ENCODE results near the gene AKAP3. TPM values are rescaled to one million over a fixed set of nuclear protein-coding genes. Genes with fewer than 3 reads are reported as not detected.

The AKAP3 gene
- 1 to 10 TPM; 5.2 to 5.9 TPM for total RNA-seq
- long read RNA-seq, partial matches to known transcripts = 1 of 2 reads
- long read RNA-seq, other reads (novel, unspliced or antisense) = 1 of 2 reads

DNA sequence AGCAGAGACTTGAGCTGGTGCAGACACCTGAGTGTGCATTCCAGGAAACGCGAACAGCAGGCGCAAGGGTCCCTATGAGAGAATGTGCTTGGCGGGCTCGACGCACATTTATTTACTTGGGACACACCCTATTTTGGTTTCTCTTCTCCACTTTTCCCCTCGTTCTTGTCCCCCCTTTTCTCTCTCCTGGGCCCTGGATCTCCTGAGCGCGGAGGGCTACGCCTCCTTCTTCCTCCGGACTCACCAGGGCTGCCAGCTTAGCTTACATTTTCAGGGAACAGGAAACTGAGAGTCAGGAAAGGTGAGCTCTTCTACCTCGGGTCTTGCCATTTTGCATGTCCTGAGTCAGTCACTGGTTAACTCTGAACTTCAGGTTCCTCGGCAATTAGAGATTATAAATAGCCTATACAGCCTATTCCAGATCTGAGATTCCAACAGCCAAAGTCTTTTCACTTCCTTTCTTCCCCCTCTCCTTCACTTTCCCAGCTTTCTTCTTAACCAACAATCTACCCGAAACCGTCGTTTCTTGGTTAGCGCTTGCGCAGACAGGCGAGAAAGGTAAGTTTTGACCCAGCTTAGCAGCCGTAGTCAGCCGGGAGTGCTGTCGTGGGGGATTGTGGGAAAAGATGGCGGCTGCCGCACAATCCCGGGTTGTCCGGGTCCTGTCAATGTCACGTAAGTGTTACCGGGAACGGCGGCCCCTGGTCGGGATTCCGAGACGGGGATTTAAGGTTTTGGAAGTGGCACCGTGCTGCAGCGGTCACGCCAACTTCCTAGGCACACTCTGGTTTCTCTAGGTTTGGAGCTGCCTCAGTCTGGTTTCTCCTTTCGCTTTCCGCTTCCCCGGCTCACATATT lies at the start of gene AKAP3, which contains the start of gene NDUFA9:
AKAP3 (minus strand) TSS at position 551 of the 857 bp plus-strand sequence. CDS start 10,855 bp downstream, outside the sequence.
NDUFA9 (plus strand) TSS at position 614 of the 857 bp plus-strand sequence; CDS start at position 627, 13 bp downstream.
- ATAC-seq (peak; percentile 98 to 99), DNase-seq (peak; percentile 84)
- intact Hi-C loops (cut with DNase I) = loop anchor here in 1 of 2 donors (5.0 kb wide), 1 partner anchor 41 kb away; no protein-coding TSS in a partner anchor

DNA sequence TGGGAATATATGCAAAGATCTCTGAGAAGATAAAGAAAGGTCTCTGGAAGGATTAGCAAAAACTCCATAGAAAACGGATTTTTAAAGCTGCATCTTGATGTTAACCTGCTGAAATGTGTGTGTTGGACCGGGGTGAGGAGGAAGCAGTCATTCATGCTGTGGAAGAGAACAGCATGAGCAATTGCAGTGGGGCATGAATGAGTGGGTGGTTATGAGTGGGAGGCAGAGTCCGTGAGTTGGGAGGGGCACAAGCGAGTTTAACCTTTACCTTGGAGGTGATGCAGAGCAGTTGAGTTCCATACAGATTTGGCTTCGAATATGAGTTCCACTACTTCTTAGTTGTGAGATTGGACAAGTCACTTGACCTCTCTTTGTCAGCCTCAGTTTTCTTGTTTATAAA lies 41.9 kb upstream of the AKAP3 start:
- ATAC-seq (no peak), DNase-seq (no peak)
- intact Hi-C loops (cut with DNase I) = no loop called here

DNA sequence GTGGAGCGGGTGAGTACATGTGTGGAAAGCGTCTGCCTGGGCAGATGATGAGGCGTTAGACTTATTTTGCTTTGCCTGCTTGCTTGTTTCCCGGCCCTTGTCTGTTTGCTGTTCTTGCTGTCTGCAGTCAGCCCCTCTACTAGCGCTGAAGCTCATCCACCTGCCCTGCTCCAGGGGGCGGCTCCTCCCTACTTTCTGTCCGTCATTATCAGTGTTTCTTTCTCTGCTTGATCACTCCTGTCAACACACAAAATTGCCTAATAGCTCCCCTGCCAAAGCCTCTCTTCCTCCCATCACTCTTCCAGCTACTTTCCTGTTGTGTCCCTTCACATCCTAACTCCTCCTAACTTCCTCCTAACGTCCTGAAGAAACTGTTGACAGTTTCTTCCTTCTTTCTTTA lies 36.5 kb upstream of the AKAP3 start:
- DNase-seq = no peak
- peak in 1 of 2 donors; percentile 38 for ATAC-seq
- intact Hi-C loops (cut with DNase I) = no loop called here

DNA sequence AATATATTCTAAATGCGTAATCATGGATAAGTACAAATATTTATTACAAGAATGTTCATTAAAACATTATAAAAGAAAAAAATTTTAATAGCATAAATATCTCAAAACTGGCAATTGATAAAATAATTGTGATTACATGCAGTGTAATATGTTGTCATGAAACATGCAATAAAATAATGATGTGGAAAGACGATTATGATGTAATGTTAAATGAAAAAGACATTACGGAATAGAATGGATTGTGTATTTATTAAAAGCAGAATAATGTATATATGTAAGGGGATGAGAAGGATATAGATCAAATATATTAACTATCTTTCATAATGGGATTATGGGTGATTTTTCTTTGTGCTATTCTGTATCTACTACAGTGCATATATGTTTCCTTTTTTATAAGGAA lies 32.9 kb upstream of the AKAP3 start:
- intact Hi-C loops (cut with DNase I) = no loop called here
- no peak for DNase-seq
- ATAC-seq = no peak

DNA sequence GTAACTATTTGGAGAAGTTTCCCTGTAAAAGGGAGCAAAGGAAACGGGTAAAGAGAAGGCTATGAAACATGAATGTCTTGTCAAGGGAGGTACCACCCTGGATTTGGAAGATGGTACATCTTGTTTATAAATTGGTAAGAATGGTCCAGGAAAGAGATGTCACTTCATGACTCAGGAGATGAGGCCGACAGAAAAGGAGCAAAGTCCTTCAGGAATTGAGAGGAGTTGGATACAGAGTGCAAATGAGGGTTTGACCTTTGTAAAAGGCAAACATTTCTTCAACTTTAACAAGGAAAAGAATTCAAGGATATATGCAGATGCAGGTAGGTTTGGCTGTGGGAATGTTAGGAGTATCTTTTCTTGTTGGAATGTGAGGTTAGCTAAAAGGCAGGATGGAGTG lies 30.9 kb upstream of the AKAP3 start:
- intact Hi-C loops (cut with DNase I) = no loop called here
- no peak for DNase-seq
- ATAC-seq = no peak

DNA sequence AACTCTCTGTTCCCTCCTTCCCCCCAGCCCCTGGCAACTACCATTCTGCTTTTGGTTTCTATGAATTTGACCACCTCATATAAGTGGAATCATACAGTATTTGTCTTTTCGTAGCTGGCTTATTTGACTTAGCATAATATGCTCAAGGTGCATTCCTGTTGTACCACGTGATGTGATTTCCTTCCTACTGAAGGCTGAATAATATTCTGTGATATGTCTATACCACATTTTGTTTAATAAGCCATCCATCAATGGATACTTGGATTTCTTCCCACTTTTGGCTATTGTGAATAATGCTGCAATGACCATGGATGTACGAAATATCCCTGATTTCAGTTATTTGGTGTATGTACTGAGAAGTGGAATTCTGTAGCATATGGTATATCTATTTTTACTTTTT lies 16.4 kb upstream of the AKAP3 start:
- no peak for ATAC-seq
- DNase-seq = no peak
- intact Hi-C loops (cut with DNase I) = no loop called here

DNA sequence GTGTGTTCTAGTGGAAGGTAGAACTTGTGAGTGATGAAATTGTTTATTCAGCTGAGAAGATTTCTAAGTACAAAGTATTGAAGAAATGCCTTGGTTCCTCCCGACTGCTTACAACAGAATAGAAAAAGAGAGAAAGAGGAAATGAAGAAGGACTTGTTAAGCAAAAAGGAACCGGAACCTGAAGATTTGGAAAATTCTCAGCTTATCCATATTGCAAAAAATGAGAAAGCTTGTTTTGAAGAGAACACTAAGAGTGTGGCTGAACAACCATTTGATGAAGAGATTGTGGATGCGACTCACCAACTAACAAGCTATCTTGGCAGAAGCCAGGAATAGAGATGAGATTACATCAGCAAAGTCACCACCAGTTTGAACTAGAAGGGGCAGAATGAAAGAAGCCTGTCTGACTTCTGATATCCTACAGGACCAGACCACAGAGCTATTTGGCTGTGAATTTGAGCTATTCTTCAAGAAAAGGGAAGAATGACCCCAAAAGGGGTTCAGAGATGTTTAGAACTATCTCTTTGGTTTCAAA lies 15.2 kb upstream of the AKAP3 start:
- intact Hi-C loops (cut with DNase I) = no loop called here
- DNase-seq = no peak
- ATAC-seq = no peak

DNA sequence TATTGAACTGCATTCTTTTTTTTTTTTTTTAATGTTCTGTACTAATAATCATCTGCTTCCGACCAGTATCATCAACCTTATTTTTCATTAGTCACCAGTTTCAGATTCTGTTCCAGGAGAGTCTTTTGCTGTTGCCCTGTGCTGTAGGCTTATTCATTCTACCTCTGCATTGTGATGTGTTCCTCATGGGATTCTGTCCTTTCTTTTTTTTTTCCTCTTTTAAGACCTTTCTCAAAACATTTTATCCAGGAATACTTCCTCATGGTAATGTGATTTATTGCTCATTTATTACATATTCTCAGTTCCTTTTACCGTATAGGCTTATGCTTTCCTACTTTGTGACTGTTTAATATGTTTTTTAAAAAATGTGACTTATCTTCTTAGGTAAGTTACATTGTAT lies 4.8 kb upstream of the AKAP3 start:
- ATAC-seq = no peak
- intact Hi-C loops (cut with DNase I) = no loop called here
- DNase-seq = no peak

DNA sequence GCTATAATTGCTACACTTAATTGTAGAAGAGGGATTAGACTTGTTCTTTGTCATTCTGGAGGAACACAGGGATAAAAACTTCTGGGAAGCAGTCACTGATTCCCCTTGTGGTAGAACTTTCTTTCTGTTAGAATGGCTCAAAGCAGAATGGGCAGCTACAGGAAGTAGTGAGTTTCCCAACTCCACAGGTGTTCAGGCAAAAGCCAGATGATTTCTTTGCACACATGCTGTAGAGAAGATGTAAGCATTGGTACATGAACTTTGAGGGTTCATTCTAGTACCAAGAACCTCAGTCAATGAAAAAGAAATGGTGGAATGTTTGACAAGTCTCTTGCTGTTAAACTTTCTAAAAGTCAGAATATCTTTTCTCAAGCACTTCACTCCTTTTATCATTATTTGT lies 4.4 kb upstream of the AKAP3 start:
- DNase-seq (no peak), ATAC-seq (no peak)
- intact Hi-C loops (cut with DNase I) = no loop called here

DNA sequence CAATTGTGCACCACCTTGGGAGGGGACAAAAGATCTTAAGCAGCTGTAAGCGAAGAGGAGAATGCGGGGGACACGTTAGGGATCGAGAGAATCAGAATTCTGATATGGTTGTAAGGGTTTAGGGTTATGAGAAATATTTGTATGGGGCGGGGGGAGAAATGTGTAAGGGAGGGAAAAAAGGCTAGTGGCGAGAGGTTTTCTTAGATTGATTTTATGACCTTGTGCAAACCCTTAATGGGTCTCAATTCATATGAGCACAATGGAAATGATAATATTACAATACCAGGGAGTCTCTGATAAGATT lies 459 bp upstream of the AKAP3 start:
- intact Hi-C loops (cut with DNase I) = loop anchor here in 1 of 2 donors (5.0 kb wide), 1 partner anchor 42 kb away; no protein-coding TSS in a partner anchor
- peak in 1 of 2 donors; percentile 21 for ATAC-seq
- DNase-seq = no peak

DNA sequence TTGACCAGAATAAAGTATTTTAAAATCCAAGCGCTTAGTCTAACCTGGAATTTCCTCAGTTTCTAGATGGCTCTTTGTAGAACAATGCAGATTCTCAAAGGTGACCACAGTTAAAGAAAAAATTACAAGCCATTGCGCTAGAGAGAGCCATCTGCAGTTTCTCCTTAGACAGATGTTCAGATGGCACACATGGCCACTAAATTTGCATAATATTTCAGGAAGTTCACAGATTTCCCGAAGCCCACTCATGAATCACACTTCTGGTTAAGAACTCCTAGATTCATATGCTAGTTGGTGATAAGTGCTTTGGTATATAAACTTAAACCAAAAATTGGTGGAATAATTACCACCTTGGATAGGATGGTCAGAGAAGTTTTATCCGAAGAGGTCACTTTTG lies 749 bp downstream of the AKAP3 start:
- peak in 1 of 2 donors; percentile 14 for ATAC-seq
- intact Hi-C loops (cut with DNase I) = loop anchor here in 1 of 2 donors (5.0 kb wide), 1 partner anchor 41 kb away; no protein-coding TSS in a partner anchor
- no peak for DNase-seq

DNA sequence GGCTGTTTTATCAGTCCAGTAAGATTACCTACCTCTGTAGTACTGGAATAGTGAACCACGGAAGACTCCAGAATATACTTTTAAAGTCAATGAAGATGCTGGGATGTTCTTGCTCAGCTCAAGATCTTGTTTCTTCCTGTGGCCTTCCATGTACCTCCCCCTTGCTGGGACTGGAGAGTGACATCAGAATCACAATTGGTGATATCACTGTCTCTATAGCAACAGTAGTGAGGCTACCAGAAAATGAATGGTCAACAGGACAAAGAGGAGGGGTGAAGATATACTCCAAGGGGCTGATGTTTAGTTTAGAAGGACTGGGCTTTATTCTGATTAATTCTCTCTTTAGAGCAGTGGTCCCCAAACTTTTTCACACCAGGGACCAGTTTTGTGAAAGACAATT lies 3.8 kb downstream of the AKAP3 start:
- intact Hi-C loops (cut with DNase I) = loop anchor here in 1 of 2 donors (5.0 kb wide), 1 partner anchor 38 kb away; no protein-coding TSS in a partner anchor
- no peak for ATAC-seq
- DNase-seq = no peak

DNA sequence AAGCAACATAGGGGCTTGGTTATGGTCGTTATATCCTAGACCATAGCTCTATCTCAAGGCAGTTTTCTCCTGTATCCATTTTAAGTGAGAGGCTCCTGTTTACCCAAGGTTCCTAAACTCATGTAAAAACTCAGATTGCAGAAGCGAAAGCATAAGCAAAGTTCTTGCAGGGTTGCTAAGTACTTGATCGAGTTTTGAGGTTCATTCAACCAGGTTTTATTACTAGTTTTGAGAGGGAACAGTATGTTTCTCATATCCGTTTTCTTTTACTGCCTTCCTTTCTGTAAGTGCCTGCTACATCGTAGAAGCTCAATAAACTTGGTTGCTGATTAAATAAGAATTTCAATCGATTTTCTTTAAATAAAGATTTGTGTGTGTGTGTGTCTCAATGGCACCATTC lies 5.1 kb downstream of the AKAP3 start:
- intact Hi-C loops (cut with DNase I) = no loop called here
- DNase-seq (no peak), ATAC-seq (no peak)

DNA sequence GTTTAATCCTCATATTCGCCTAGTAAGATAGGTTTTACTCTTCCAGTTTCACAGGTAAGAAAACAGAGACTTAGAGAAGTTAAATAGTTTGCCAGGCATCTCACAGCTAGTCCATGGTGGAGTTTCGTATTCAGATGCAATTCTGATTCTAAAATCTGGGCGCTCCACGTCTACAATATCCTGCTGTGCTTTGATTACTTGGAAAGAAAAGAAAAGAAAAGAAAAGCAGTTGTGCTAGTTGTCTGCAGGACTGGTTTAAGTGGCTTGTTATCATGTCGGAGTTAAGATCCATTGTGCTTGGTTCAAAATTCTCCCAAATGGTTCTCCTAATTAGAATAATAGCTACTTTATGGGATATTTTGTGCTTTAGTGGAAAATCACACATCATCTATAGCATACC lies 18.6 kb downstream of the AKAP3 start:
- DNase-seq (no peak), ATAC-seq (no peak)
- intact Hi-C loops (cut with DNase I) = no loop called here

DNA sequence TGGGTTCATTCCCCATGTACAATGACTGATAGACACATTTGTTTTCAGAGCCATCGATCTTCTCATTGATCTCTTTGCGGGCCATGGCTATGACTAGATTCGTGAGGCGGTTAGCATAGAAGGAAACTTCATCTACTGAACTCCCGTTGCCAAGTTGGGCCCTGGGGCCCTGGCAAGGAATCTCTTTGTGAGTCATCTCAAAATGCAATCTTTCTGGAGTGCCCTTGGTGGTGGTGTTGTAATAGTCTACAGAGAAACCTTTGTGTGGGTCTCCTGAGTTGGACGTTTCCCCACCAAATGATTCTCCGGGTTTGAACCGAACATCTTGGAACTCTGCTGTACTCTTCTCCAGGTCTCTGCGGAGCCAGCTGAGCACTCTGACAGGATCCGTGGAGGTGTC lies 20.4 kb downstream of the AKAP3 start:
- intact Hi-C loops (cut with DNase I) = no loop called here
- ATAC-seq (no peak), DNase-seq (no peak)

DNA sequence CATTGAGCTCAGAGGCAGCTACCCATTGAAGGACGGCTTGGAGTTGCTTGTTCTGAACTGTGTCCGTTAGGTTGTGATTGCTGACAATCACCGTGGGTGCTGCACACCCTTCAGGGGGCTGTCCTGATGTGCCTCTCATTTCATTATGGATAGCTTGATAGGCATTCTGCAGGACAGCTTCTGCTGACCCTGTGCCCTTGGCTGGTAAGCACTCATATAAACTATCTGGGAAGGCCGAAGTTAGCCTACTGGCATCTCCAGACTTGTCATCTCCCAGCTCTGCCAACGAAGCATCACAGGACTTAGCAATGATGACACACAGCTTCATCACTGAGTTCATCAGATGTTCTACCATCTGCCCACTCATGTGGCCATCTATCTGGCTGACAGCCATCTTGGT lies 22.3 kb downstream of the AKAP3 start:
- intact Hi-C loops (cut with DNase I) = no loop called here
- peak; percentile 74 to 92 for ATAC-seq
- no peak for DNase-seq

DNA sequence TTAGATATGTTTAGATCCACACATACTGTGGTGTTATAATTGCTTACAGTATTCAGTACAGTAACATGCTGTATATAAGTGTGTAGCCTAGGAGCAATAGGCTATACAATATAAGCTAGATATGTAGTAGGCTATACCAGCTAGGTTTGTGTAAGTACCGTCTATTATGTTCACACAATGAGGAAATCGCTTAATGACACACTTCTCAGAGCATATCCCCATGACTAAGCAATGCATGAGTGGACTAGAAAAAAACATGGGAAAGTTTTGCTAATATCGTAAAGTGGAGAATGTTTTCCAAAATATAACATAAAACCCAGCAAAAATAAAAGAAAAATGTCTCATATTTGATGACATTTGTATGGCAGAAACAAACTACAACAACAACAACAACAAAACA lies 27.3 kb downstream of the AKAP3 start:
- ATAC-seq (no peak), DNase-seq (no peak)
- intact Hi-C loops (cut with DNase I) = no loop called here

DNA sequence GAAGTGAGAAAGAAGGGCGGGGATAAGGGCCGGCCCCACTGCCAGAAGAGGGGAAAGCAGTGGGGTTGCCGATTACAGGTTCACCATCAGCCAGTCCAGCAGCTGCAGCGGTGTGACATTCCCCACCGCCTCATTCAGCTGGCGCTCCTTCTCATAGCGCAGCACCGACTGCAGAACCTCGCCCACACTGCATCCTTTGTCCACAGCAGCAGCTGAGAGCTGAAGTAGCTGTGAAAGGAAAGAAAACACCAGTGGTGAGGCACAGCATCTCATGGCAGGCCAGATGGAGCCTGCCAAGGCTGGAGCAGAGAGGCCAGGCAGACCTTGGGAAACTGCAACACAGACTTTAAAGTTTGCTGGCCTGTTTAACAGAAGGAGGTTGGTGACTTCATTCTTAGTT lies 33.2 kb downstream of the AKAP3 start:
- intact Hi-C loops (cut with DNase I) = no loop called here
- peak in 1 of 2 donors; percentile 57 for ATAC-seq
- no peak for DNase-seq

DNA sequence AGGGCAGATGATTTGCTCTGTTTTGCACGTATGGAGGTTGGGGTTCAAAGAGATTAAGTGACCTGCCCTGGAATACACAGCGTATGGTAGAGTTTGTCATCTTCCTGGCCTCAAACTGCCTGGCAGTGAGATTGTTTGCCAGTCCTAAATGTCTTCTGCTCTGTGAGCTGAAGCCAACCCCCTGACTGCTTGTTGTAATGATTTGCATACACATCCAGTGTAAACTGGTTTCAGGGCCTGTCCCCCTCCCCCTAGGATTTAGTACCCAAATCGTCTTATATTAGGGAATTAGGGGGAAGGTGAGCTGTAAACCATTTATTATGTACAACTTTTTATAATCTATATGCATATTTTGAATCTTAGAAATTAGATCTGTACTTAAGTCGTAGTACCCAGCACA lies 38.4 kb downstream of the AKAP3 start:
- ATAC-seq = no peak
- intact Hi-C loops (cut with DNase I) = no loop called here
- no peak for DNase-seq

DNA sequence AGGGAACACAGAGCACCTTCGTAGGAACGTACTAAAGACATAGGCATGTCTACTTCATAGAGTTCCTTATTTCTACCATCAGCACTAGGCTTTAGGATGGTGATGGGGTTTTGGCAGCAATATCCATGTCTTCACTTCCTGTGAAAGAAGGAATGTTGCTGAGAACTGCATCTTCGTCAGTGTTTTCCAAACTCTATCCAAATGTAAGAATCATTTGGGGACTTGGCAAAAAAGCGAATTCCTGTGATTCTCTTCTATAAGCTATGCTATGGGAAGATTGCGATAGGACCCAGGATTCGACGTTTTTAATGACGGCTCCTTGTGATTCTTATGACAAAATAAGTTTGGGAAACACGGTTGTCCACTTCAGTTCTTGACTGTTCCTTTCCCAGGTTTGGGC lies 39.8 kb downstream of the AKAP3 start:
- ATAC-seq (no peak), DNase-seq (no peak)
- intact Hi-C loops (cut with DNase I) = loop anchor here in 1 of 2 donors (5.0 to 10.0 kb wide), 2 partner anchors 38 to 146 kb away; partner anchors contain the start of genes AKAP3 and NDUFA9

Measured in left cardiac atrium (tissue), 4 donors.